Lung (tissue), 12 donors: ENCODE data around the gene KLRF2. TPM values are rescaled to one million over a fixed set of nuclear protein-coding genes. Genes with fewer than 3 reads are reported as not detected.

ENCODE experiments used
- ATAC-seq: fragments of 200-7000 bp; cut with Tn5 transposase; one replicate; pipeline ENCODE4 v1.9.1; 2020; ENCODE audit warnings: moderate number of reproducible peaks; ENCODE audit not compliant: insufficient read depth, low FRiP score
- DNase-seq, 3 donors: peaks; one replicate each; pipeline ENCODE4 v3.0.0-alpha.2; 2013 to 2017
- H3K27ac ChIP-seq, 2 donors: one replicate each; pipeline ENCODE4 v1.5.1; 2013; ENCODE audit warnings: mild to moderate bottlenecking in 2 of 2, moderate library complexity in 2 of 2, control low read depth in 1 of 2, inconsistent platforms in 1 of 2, low read depth in 1 of 2, low read length in 1 of 2
- H3K27me3 ChIP-seq, 3 donors: one replicate each; pipeline ENCODE4 v1.5.1; 2013; ENCODE audit warnings: low read length in 2 of 3; ENCODE audit not compliant: control insufficient read depth in 3 of 3, insufficient read depth in 3 of 3
- H3K36me3 ChIP-seq, 4 donors: one replicate each; pipeline ENCODE4 v1.5.1; 2013; ENCODE audit warnings: low read length in 4 of 4, mild to moderate bottlenecking in 1 of 4, moderate library complexity in 1 of 4; ENCODE audit not compliant: control insufficient read depth in 4 of 4, insufficient read depth in 4 of 4
- H3K4me1 ChIP-seq, 5 donors: one replicate each; pipeline ENCODE4 v1.5.1; 2013; ENCODE audit warnings: low read length in 5 of 5, mild to moderate bottlenecking in 2 of 5, moderate library complexity in 1 of 5; ENCODE audit not compliant: control insufficient read depth in 5 of 5, insufficient read depth in 5 of 5
- H3K4me3 ChIP-seq: one replicate; pipeline ENCODE4 v1.5.1; 2013; ENCODE audit warnings: mild to moderate bottlenecking, control low read depth, moderate library complexity
- H3K9ac ChIP-seq, 2 donors: one replicate each; pipeline ENCODE4 v1.5.1; 2013; ENCODE audit warnings: low read length in 2 of 2, control low read depth in 1 of 2; ENCODE audit not compliant: insufficient read depth in 1 of 2
- H3K9me3 ChIP-seq, 4 donors: one replicate each; pipeline ENCODE4 v1.5.1; 2013; ENCODE audit warnings: low read length in 3 of 4, mild to moderate bottlenecking in 1 of 4, moderate library complexity in 1 of 4; ENCODE audit not compliant: control insufficient read depth in 4 of 4, insufficient read depth in 3 of 4
- WGBS, 2 donors: extraction: QIAGEN DNeasy Blood & Tissue Kit; methylation state at CpG; one replicate each; pipeline ENCODE4 v1.1.7; 2013; 5-methylcytosine and 5-hydroxymethylcytosine counted together
- polyA plus RNA-seq, 2 donors: library from polyadenylated mRNA; stranded (reverse); fragments of 200-250 nt; gene quantifications; one replicate each; pipeline ENCODE4 v1.2.1, GENCODE V29; 2013
- total RNA-seq, 2 donors: library from RNA; depleted of rRNA in 1 of 2; stranded (reverse); fragments of >200 nt in 1 of 2; gene quantifications; one replicate each; pipeline ENCODE4 v1.2.1, GENCODE V29; 2014 to 2021
- TF ChIP-seq, protein P1 (sequence below): IDR thresholded peaks from 2 replicates; pipeline ENCODE4 v1.5.1; 2012; ENCODE audit warnings: mild to moderate bottlenecking; ENCODE audit errors: control extremely low read depth, extremely low read depth
- donor health status: control.
- donor health status: control.
- donor health status: Bipolar disorder and iron deficiency.
- donor health status: healthy.
- donor health status: DM: yes; HTN: yes; CAD: no.

KLRF2 gene
- total and polyA plus RNA-seq, 4 donors, result not detected

DNA sequence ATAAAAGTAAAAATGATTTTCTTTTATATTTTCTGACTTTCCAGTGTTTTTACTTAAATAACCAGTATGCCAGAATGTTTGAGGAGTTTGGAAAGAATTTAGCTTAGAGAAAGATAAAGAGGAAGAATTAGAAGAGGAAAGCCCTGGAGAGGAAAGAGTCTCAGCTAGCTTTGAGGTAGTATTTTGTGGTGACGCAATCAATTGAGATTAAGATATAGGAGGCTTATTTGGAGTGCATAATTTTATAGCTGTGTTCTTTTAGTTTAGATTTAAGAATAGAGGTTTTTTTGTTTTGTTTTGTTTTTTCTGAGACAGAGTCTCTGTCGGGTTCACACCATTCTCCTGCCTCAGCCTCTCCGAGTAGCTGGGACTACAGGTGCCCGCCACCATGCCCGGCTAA lies 30.2 kb upstream of the KLRF2 start:
- DNase-seq, result no peak

DNA sequence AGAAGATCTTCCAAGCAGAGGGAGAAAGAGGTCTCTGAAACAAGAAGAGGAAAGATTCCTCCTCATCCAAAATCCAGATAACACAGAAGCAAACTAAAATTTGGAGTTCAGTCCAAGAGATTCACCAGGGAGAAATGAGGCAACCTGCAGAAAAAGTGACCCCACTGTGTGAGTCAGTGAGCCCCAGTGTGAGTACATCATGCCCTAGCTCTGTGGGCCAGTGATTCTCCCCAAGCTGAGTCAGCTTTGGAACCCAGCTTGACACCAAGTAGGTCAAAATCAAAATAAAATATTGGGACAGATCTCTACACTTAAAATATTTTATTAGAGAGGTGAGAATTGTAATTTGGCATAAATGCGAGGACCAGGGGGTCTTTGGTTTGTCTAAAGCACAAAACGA lies 29.4 kb upstream of the KLRF2 start:
- Histone ChIP-seq H3K4me1 (no peaks in the 10 kb centered on the region), H3K27ac (no peak overlapping the region), H3K4me3 (no peak overlapping the region), H3K9me3 (peaks cover 0 to 11% (median 0%) of the 10 kb centered on the region in 4 donors), H3K9ac (no peak overlapping the region), H3K27me3 (no peaks in the 10 kb centered on the region), H3K36me3 (peaks cover 0 to 7% (median 5%) of the 10 kb centered on the region in 4 donors)
- WGBS, 2 donors, result 92 to 100% methylated on average over 2 of the region's 2 CpGs
- DNase-seq (no peak), ATAC-seq (no peak)
- TF ChIP-seq, protein P1, sequence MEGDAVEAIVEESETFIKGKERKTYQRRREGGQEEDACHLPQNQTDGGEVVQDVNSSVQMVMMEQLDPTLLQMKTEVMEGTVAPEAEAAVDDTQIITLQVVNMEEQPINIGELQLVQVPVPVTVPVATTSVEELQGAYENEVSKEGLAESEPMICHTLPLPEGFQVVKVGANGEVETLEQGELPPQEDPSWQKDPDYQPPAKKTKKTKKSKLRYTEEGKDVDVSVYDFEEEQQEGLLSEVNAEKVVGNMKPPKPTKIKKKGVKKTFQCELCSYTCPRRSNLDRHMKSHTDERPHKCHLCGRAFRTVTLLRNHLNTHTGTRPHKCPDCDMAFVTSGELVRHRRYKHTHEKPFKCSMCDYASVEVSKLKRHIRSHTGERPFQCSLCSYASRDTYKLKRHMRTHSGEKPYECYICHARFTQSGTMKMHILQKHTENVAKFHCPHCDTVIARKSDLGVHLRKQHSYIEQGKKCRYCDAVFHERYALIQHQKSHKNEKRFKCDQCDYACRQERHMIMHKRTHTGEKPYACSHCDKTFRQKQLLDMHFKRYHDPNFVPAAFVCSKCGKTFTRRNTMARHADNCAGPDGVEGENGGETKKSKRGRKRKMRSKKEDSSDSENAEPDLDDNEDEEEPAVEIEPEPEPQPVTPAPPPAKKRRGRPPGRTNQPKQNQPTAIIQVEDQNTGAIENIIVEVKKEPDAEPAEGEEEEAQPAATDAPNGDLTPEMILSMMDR, result no peak

More for the DNA sequence above, 30.2 kb upstream of the KLRF2 start:
- H3K4me1 ChIP-seq, result no peaks in the 10 kb centered on the region
- H3K27ac ChIP-seq, result no peak overlapping the region
- H3K36me3 ChIP-seq, result peaks cover 0 to 7% (median 5%) of the 10 kb centered on the region in 4 donors
- no peak for ATAC-seq
- WGBS, 2 donors, result 92 to 93% methylated on average over 2 to 5 of the region's 5 CpGs
- TF ChIP-seq, protein P1, result no peak
- peaks cover 0 to 11% (median 0%) of the 10 kb centered on the region in 4 donors for H3K9me3 ChIP-seq
- H3K27me3 ChIP-seq, result no peaks in the 10 kb centered on the region
- H3K9ac ChIP-seq, result no peak overlapping the region
- H3K4me3 ChIP-seq, result no peak overlapping the region

DNA sequence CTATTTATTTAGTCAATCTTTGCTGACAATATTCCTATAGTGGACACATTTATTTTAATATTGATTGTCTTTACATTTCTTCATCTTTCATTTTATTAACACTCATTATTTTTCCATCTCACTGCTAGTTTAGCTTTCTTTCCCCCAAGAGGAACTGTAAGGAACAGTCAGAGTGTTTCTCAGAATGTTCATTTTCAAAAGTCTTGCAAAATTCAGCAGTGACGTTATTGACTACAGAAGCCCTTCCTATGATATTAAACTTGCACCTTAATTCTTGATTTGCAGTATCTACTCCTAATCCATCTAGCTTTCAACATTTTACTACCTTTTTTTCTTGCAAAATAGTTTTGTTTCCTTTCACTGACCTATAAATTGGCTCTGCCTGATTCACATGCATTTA lies 25.1 kb upstream of the KLRF2 start:
- peaks cover 0 to 7% (median 5%) of the 10 kb centered on the region in 4 donors for H3K36me3 ChIP-seq
- no peak overlapping the region for H3K27ac ChIP-seq
- DNase-seq (no peak), ATAC-seq (no peak)
- H3K9ac ChIP-seq, result no peak overlapping the region
- WGBS, 2 donors, result 29 to 65% methylated on average over 1 of the region's 1 CpG
- H3K4me1 ChIP-seq, result no peaks in the 10 kb centered on the region
- H3K27me3 ChIP-seq, result no peaks in the 10 kb centered on the region
- TF ChIP-seq, protein P1, result no peak
- H3K4me3 ChIP-seq, result no peak overlapping the region
- no peaks in the 10 kb centered on the region for H3K9me3 ChIP-seq

DNA sequence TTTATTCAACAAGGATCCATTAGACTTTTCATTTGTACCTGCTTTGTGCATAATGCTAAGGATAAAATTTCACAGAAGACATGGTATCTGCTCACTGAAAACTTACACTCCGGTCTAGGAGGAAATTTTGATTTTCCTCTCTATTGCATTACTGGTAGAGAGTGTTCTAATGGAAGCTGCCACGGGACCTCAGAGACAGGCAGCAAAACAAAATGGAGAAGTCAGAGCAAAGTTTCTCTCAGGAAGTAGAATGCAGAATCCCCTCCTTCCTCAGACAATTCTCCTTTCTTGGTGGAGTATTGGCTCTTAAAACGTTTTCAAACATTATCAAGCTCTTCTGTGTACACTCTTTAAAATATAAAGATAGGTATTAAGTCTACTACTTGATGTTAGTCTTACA lies 24.4 kb upstream of the KLRF2 start:
- Histone ChIP-seq H3K27ac (no peak overlapping the region), H3K9ac (no peak overlapping the region), H3K4me3 (no peak overlapping the region), H3K36me3 (peaks cover 0 to 7% (median 5%) of the 10 kb centered on the region in 4 donors), H3K4me1 (no peaks in the 10 kb centered on the region), H3K9me3 (no peaks in the 10 kb centered on the region), H3K27me3 (no peaks in the 10 kb centered on the region)
- TF ChIP-seq, protein P1, result no peak
- ATAC-seq (no peak), DNase-seq (no peak)
- WGBS, 2 donors, result 29 to 52% methylated on average over 3 of the region's 3 CpGs
